Measurements from ENCODE around the gene VSIG2.

VSIG2 gene

GRCh38 chr11:124748100-124748418, 4.0 kb downstream of the VSIG2 start:
- DNase-seq = no peak

- no peak for DNase-seq
Observed at GRCh38 chr11:124747406-124748099, 4.5 kb downstream of the VSIG2 start.

- peak; percentile 58 for DNase-seq
Observed at GRCh38 chr11:124746621-124747243, 5.3 kb downstream of the VSIG2 start.

GRCh38 chr11:124745835-124746620, 6.0 kb downstream of the VSIG2 start:
- DNase-seq = no peak

- no peak for DNase-seq
Observed at GRCh38 chr11:124745270-124745834, 6.7 kb downstream of the VSIG2 start.

- DNase-seq = no peak
Observed at GRCh38 chr11:124743050-124743449, 9.0 kb downstream of the VSIG2 start.

- DNase-seq = no peak
Observed at GRCh38 chr11:124742555-124742954, 9.5 kb downstream of the VSIG2 start.

- no peak for DNase-seq
Observed at GRCh38 chr11:124740277-124740882, 11.7 kb downstream of the VSIG2 start.

GRCh38 chr11:124739479-124740276, 12.4 kb downstream of the VSIG2 start, which contains the start of gene NRGN:
TSS of gene NRGN (plus strand) at chr11:124739942. CDS start at chr11:124740085, 143 bp downstream.
- peak; percentile 83 for DNase-seq

- DNase-seq = no peak
Observed at GRCh38 chr11:124738713-124739478, 13.2 kb downstream of the VSIG2 start.

- DNase-seq = no peak
Observed at GRCh38 chr11:124737638-124738305, 14.3 kb downstream of the VSIG2 start.

- DNase-seq = no peak
Observed at GRCh38 chr11:124736736-124737135, 15.3 kb downstream of the VSIG2 start.

GRCh38 chr11:124732230-124732629, 19.8 kb downstream of the VSIG2 start:
- DNase-seq = no peak

- no peak for DNase-seq
Observed at GRCh38 chr11:124729571-124729970, 22.5 kb downstream of the VSIG2 start.

- DNase-seq = no peak
Observed at GRCh38 chr11:124728134-124728533, 23.9 kb downstream of the VSIG2 start.

GRCh38 chr11:124727474-124727873, 24.6 kb downstream of the VSIG2 start:
- no peak for DNase-seq

GRCh38 chr11:124725719-124726105, 26.3 kb downstream of the VSIG2 start:
- DNase-seq = peak; percentile 61

- no peak for DNase-seq
Observed at GRCh38 chr11:124724979-124725718, 26.9 kb downstream of the VSIG2 start.

GRCh38 chr11:124722176-124722575, 29.9 kb downstream of the VSIG2 start:
- no peak for DNase-seq

- no peak for DNase-seq
Observed at GRCh38 chr11:124719534-124719933, 32.5 kb downstream of the VSIG2 start.
